H1 (cell line): ENCODE data around the gene PLIN1. TPM values are rescaled to one million over a fixed set of nuclear protein-coding genes. Genes with fewer than 3 reads are reported as not detected.

Experiments
- ASH2L ChIP-seq: fragments of 200-600, 300-600 bp; sonication (generic); IDR thresholded peaks from one replicate; pipeline ENCODE4 v1.7.1; 2017; ENCODE audit warnings: low read length
- BRCA1 ChIP-seq: IDR thresholded peaks from 2 replicates; pipeline ENCODE4 v1.6.1; 2012; ENCODE audit warnings: low read depth, low read length, improper control_type of control experiment
- CBX5 ChIP-seq: fragments of 300-800, 300-1000 bp; sonication (generic); IDR thresholded peaks from 2 replicates; pipeline ENCODE4 v1.7.1; 2016; ENCODE audit warnings: antibody characterized with exemption, low read length, low read depth
- CHD7 ChIP-seq: fragments of 300-600 bp; sonication (generic); IDR thresholded peaks from 2 replicates; pipeline ENCODE4 v1.7.1; 2012; ENCODE audit warnings: low read length, moderate library complexity, mild to moderate bottlenecking, inconsistent platforms; ENCODE audit not compliant: insufficient replicate concordance
- E2F6 ChIP-seq: IDR thresholded peaks from 2 replicates; pipeline ENCODE4 v1.6.1; 2012; ENCODE audit warnings: inconsistent platforms
- NANOG ChIP-seq: IDR thresholded peaks from 2 replicates; pipeline ENCODE4 v1.6.1; 2011; ENCODE audit warnings: low read length, low read depth, mild to moderate bottlenecking, inconsistent platforms; ENCODE audit not compliant: insufficient read depth, poor library complexity, severe bottlenecking
- RXRA ChIP-seq: IDR thresholded peaks from 2 replicates; pipeline ENCODE4 v1.6.1; 2011; ENCODE audit warnings: low read depth, mild to moderate bottlenecking, low read length, moderate library complexity; ENCODE audit not compliant: insufficient read depth
- SP1 ChIP-seq: IDR thresholded peaks from 2 replicates; pipeline ENCODE4 v1.6.1; 2011; ENCODE audit warnings: low read depth, low read length
- SP4 ChIP-seq: IDR thresholded peaks from 2 replicates; pipeline ENCODE4 v1.6.1; 2012; ENCODE audit warnings: low read length, inconsistent platforms
- polyA plus RNA-seq, 7 experiments: library from polyadenylated mRNA; depleted of rRNA in 3 of 7; stranded (reverse) in 5 of 7; unstranded in 2 of 7; fragments of >200 nt in 5 of 7; fragments of 200-250 nt in 2 of 7; gene quantifications; 1 replicate in 5 of 7; 2 replicates in 1 of 7; 4 replicates in 1 of 7; pipeline versions ENCODE4 v1.2.1 to v1.2.3, GENCODE V29; 2011 to 2013; ENCODE audit warnings: missing spikeins in 2 of 7, mixed read lengths in 2 of 7
- total RNA-seq: library from RNA; stranded (reverse); fragmentation: NEBNext Ultra II Directional; extraction: Animal tissue kit (Norgen Biotek cat#: 25700); gene quantifications from 2 replicates; pipeline ENCODE4 v1.2.1, GENCODE V29; 2021

PLIN1 gene
- total and polyA plus RNA-seq, 2 of the 8 experiments (the other 6 are each of a cell fraction or from before 2014, with no cell fraction given) = 0.33 TPM; not detected in 1

GRCh38 chr15:89690276-89691218 is 11.4 kb upstream of the PLIN1 start, which contains the start of the genes PEX11A and WDR93 (continued):
- TF ChIP-seq CHD7 (no peak), RXRA (no peak), E2F6 (no peak), CBX5 (no peak), SP1 (no peak), NANOG (no peak), ASH2L (peak; percentile 72), BRCA1 (no peak), SP4 (no peak)
